Measurements from ENCODE around the gene NPHS1. TPM values are rescaled to one million over a fixed set of nuclear protein-coding genes. Genes with fewer than 3 reads are reported as not detected.

Gene NPHS1
- total RNA-seq, 4 donors from 2014 or later = not detected

- TF ChIP-seq POLR2A (IDR thresholded peaks at IDR 0.05) (no peak), EP300 (IDR thresholded peaks at IDR 0.05) (no peak), CTCF (IDR thresholded peaks at IDR 0.05) (no peak), POLR2AphosphoS5 (IDR thresholded peaks at IDR 0.05) (no peak)
- H3K27ac ChIP-seq = no peak overlapping the region
- no peak for ATAC-seq
- H3K4me3 ChIP-seq = no peak overlapping the region
- 93 to 94% methylated on average over 3 to 5 of the region's 5 CpGs for WGBS, 2 donors (ENCODE audit: low coverage in 1 of 2)
- no peaks in the 10 kb centered on the region for H3K9me3 ChIP-seq
- no peaks in the 10 kb centered on the region for H3K4me1 ChIP-seq
- no peaks in the 10 kb centered on the region for H3K36me3 ChIP-seq
- H3K27me3 ChIP-seq = peaks cover 61% of the 10 kb centered on the region
These were observed 44.7 kb downstream of the NPHS1 start for GRCh38 chr19:35807633-35808032.

- no peak overlapping the region for H3K4me3 ChIP-seq
- no peaks in the 10 kb centered on the region for H3K9me3 ChIP-seq
- H3K27ac ChIP-seq = no peak overlapping the region
- H3K36me3 ChIP-seq = no peaks in the 10 kb centered on the region
- TF ChIP-seq EP300 (IDR thresholded peaks at IDR 0.05) (no peak), CTCF (IDR thresholded peaks at IDR 0.05) (no peak), POLR2AphosphoS5 (IDR thresholded peaks at IDR 0.05) (no peak), POLR2A (IDR thresholded peaks at IDR 0.05) (no peak)
- H3K4me1 ChIP-seq = no peaks in the 10 kb centered on the region
- ATAC-seq = no peak
- H3K27me3 ChIP-seq = peaks cover 52% of the 10 kb centered on the region
- WGBS, 2 donors (ENCODE audit: low coverage in 1 of 2) = no CpG with 5 or more reads among the region's 18 CpGs
These were observed 45.7 kb downstream of the NPHS1 start for GRCh38 chr19:35806597-35806996.

DNA sequence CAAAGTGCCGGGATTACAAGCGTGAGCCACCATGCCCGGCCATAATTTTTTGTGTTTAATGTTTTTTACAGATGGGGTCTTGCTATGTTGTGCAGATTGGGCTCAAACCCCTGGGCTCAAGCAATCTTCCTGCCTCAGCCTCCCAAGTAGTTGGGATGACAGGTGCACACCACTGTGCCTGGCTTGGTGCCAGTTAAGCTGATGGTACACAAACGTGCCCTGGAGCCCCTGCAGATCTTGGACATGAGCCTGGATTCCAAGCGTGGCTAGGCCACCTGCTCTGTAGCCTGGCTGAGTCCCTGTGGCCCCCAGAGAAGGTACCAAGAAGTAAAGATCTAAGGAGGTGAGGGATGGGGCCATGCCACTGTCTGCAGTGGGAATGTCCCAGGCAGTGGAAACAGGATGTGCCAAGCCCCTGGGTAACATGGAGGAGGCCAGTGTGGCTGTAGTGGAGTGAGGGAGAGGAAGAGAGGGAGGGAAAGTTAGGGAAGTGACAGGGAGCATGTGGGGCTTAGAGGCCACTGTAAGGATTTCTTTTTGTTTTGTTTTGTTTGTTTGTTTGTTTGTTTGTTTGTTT, 46.7 kb downstream of the NPHS1 start:
- no peaks in the 10 kb centered on the region for H3K9me3 ChIP-seq
- ATAC-seq = no peak
- no peak overlapping the region for H3K4me3 ChIP-seq
- H3K36me3 ChIP-seq = no peaks in the 10 kb centered on the region
- WGBS, 2 donors (ENCODE audit: low coverage in 1 of 2) = 80% methylated on average over 1 of the region's 5 CpGs; no CpG with 5 or more reads in 1 of the 2 donors
- H3K4me1 ChIP-seq = no peaks in the 10 kb centered on the region
- peaks cover 53% of the 10 kb centered on the region for H3K27me3 ChIP-seq
- H3K27ac ChIP-seq = no peak overlapping the region
- TF ChIP-seq EP300 (IDR thresholded peaks at IDR 0.05) (no peak), POLR2A (IDR thresholded peaks at IDR 0.05) (no peak), CTCF (IDR thresholded peaks at IDR 0.05) (no peak), POLR2AphosphoS5 (IDR thresholded peaks at IDR 0.05) (no peak)

GRCh38 chr19:35801828-35802227, 50.5 kb downstream of the NPHS1 start:
- H3K27me3 ChIP-seq = peaks cover 67% of the 10 kb centered on the region
- 40 to 65% methylated on average over 1 to 2 of the region's 3 CpGs for WGBS, 2 donors (ENCODE audit: low coverage in 1 of 2)
- no peaks in the 10 kb centered on the region for H3K9me3 ChIP-seq
- ATAC-seq = no peak
- H3K4me3 ChIP-seq = no peak overlapping the region
- no peak overlapping the region for H3K27ac ChIP-seq
- TF ChIP-seq POLR2AphosphoS5 (IDR thresholded peaks at IDR 0.05) (no peak), EP300 (IDR thresholded peaks at IDR 0.05) (no peak), CTCF (IDR thresholded peaks at IDR 0.05) (no peak), POLR2A (IDR thresholded peaks at IDR 0.05) (no peak)
- H3K4me1 ChIP-seq = peaks cover 0 to 8% (median 0%) of the 10 kb centered on the region in 3 donors
- no peaks in the 10 kb centered on the region for H3K36me3 ChIP-seq

GRCh38 chr19:35797663-35798062, 54.6 kb downstream of the NPHS1 start:
- WGBS, 2 donors (ENCODE audit: low coverage in 1 of 2) = 6% methylated on average over 10 of the region's 15 CpGs; no CpG with 5 or more reads in 1 of the 2 donors
- Histone ChIP-seq H3K4me1 (peaks cover 0 to 8% (median 0%) of the 10 kb centered on the region in 3 donors), H3K27ac (no peak overlapping the region), H3K36me3 (no peaks in the 10 kb centered on the region), H3K4me3 (peak overlapping the region in 1 of 2 donors; percentile 4), H3K9me3 (no peaks in the 10 kb centered on the region), H3K27me3 (peaks cover 77% of the 10 kb centered on the region)
- no peak for ATAC-seq
- TF ChIP-seq CTCF (IDR thresholded peaks at IDR 0.05) = no peak
- no peak for TF ChIP-seq EP300 (IDR thresholded peaks at IDR 0.05)
- no peak for TF ChIP-seq POLR2AphosphoS5 (IDR thresholded peaks at IDR 0.05)
- no peak for TF ChIP-seq POLR2A (IDR thresholded peaks at IDR 0.05)

Data from gastroesophageal sphincter (tissue), 4 donors.